RWPE1 (cell line): ENCODE measurements around the gene MME.

Experiments
- CTCF ChIA-PET: fragments of 350-600 bp; sonication (Branson Sonifier 250); formaldehyde crosslinking; extraction: SDS; loops from one replicate; lab custom pipeline; 2021; lab: Yijun Ruan, JAX
- POLR2A ChIA-PET: fragments of 400-600 bp; formaldehyde crosslinking; extraction: SDS; loops from one replicate; lab custom pipeline; 2020; ENCODE audit warnings: antibody characterized with exemption; ENCODE audit not compliant: low non-redundant PET; lab: Yijun Ruan, JAX
- DNase-seq: peaks from one replicate; pipeline ENCODE4 v3.0.0; 2012; ENCODE audit warnings: low spot score
- H3K27ac ChIP-seq: fragments of 450-650 bp; 2 replicates; pipeline ENCODE4 v1.5.1; 2017
- TF ChIP-seq, protein P1 (sequence below): fragments of 450-650 bp; conservative IDR thresholded peaks from 2 replicates; pipeline ENCODE4 v1.5.1; 2017; ENCODE audit warnings: low read depth, mild to moderate bottlenecking

MME gene

DNA sequence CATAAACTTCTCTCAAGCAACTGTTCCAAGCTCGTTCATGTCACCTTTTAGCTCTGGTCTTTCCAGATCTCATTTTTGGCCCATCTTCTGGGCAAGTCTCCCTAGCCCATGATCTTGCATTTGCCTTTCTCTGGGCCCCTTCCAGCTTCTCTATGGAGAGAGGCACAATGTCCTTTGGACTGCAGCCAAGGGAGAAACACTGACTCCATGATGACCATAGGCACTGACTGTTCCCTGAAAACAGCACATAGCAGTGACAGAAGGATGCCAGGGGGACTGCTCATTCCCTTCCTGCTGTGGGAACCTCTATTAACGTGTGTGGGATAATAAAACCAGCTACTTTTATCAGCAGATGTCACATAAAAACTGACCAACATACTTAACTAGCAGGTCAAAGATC, 153.1 kb downstream of the MME start:
- TF ChIP-seq, protein P1, sequence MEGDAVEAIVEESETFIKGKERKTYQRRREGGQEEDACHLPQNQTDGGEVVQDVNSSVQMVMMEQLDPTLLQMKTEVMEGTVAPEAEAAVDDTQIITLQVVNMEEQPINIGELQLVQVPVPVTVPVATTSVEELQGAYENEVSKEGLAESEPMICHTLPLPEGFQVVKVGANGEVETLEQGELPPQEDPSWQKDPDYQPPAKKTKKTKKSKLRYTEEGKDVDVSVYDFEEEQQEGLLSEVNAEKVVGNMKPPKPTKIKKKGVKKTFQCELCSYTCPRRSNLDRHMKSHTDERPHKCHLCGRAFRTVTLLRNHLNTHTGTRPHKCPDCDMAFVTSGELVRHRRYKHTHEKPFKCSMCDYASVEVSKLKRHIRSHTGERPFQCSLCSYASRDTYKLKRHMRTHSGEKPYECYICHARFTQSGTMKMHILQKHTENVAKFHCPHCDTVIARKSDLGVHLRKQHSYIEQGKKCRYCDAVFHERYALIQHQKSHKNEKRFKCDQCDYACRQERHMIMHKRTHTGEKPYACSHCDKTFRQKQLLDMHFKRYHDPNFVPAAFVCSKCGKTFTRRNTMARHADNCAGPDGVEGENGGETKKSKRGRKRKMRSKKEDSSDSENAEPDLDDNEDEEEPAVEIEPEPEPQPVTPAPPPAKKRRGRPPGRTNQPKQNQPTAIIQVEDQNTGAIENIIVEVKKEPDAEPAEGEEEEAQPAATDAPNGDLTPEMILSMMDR: no peak
- peak; percentile 14 for DNase-seq
- ChIA-PET CTCF (no interaction called here), POLR2A (no interaction called here)
- H3K27ac ChIP-seq: peak overlapping the region; percentile 65
